Sigmoid colon (tissue), 7 donors: ENCODE data around the gene CNTN4. TPM values are rescaled to one million over a fixed set of nuclear protein-coding genes. Genes with fewer than 3 reads are reported as not detected.

Experiments used
- DNase-seq: peaks from one replicate; pipeline ENCODE4 v3.0.0-alpha.2; 2019
- H3K27ac ChIP-seq, 4 donors: fragments of 200-600 bp; sonication (generic); one replicate each; pipeline ENCODE4 v1.5.1; 2016 to 2019; ENCODE audit warnings: mild to moderate bottlenecking in 1 of 4
- H3K27me3 ChIP-seq, 3 donors: fragments of 200-600 bp; sonication (generic); one replicate each; pipeline ENCODE4 v1.5.1; 2019; ENCODE audit warnings: mild to moderate bottlenecking in 1 of 3
- H3K36me3 ChIP-seq, 4 donors: fragments of 200-600 bp; sonication (generic); one replicate each; pipeline ENCODE4 v1.5.1; 2016 to 2019
- H3K4me1 ChIP-seq, 4 donors: fragments of 200-600 bp; sonication (generic); one replicate each; pipeline ENCODE4 v1.5.1; 2017 to 2019
- H3K4me3 ChIP-seq, 4 donors: fragments of 200-600 bp; sonication (generic); one replicate each; pipeline ENCODE4 v1.5.1; 2017 to 2019; ENCODE audit warnings: mild to moderate bottlenecking in 2 of 4, moderate library complexity in 1 of 4
- H3K9me3 ChIP-seq, 4 donors: fragments of 200-600 bp in 3 of 4; sonication (generic) in 3 of 4; one replicate each; pipeline versions ENCODE4 v1.5.1 to v1.6.1; 2013 to 2019
- EP300 ChIP-seq, 4 donors: sonication (generic); formaldehyde crosslinking; IDR thresholded peaks; one replicate each; pipeline ENCODE4 v1.6.1; 2017; ENCODE audit warnings: antibody characterized with exemption in 4 of 4
- POLR2A ChIP-seq, 2 donors: fragments of 450-650 bp; IDR thresholded peaks; one replicate each; pipeline ENCODE4 v1.6.1; 2016; ENCODE audit warnings: antibody characterized with exemption in 2 of 2, mild to moderate bottlenecking in 2 of 2, moderate library complexity in 2 of 2
- POLR2AphosphoS5 ChIP-seq, 4 donors: sonication (generic); formaldehyde crosslinking; IDR thresholded peaks; one replicate each; pipeline ENCODE4 v1.6.1; 2017; ENCODE audit warnings: antibody characterized with exemption in 4 of 4
- WGBS, 2 donors: extraction: QIAGEN DNeasy Blood & Tissue Kit; methylation state at CpG; one replicate each; pipeline ENCODE4 v1.1.7; 2013; 5-methylcytosine and 5-hydroxymethylcytosine counted together
- intact Hi-C: fragments of 100-400 bp; cut with DNase I; formaldehyde crosslinking; loops from one replicate; pipeline ENCODE4 v1.15.1; 2023
- polyA plus RNA-seq, 3 donors: library from polyadenylated mRNA; stranded (reverse); fragments of 200-250 nt; gene quantifications; one replicate each; pipeline ENCODE4 v1.2.3, GENCODE V29; 2013
- total RNA-seq, 4 donors: library from RNA; depleted of rRNA; stranded (reverse); fragments of >200 nt; gene quantifications; one replicate each; pipeline ENCODE4 v1.1.0, GENCODE V29; 2016
- TF ChIP-seq, protein P1 (sequence below), 4 experiments: fragments of 450-650 bp in 3 of 4; fragments of 200-600 bp in 1 of 4; IDR thresholded peaks; one replicate each; pipeline ENCODE4 v1.5.1; 2016 to 2019; ENCODE audit warnings: antibody characterized with exemption in 4 of 4, mild to moderate bottlenecking in 3 of 4, moderate library complexity in 2 of 4
- donor health status: healthy with polysubstance abuse.
- donor health status: Bipolar disorder and iron deficiency.
- donor health status: healthy.

Gene CNTN4
- total and polyA plus RNA-seq, 7 donors, result 1.4 to 10.0 (median 7.5) TPM

DNA sequence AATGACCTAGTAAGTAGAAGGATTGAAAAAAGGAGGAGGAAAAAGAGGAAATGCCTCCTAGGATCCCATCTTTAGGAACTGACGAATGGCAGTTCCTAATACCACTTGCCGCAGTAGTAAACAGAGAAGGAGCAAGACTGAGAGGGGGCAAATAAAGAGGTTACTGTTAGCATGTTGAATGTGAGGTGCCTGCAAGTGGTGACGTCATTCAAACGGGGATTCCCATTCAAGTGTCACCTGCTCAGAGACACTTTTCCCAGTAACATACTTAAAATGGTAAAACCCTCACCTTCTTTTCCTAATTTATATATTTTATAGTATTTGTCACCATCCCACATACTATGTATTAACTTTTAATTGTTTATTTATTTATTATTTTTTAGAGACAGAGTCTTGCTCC is 832.6 kb downstream of the CNTN4 start:
- 92 to 94% methylated on average over 4 of the region's 4 CpGs for WGBS, 2 donors
- Histone ChIP-seq H3K36me3 (no peaks in the 10 kb centered on the region), H3K27me3 (no peaks in the 10 kb centered on the region), H3K9me3 (no peaks in the 10 kb centered on the region), H3K4me1 (no peaks in the 10 kb centered on the region), H3K4me3 (no peak overlapping the region), H3K27ac (no peak overlapping the region)
- intact Hi-C loops, result no loop called here
- DNase-seq, result no peak
- TF ChIP-seq EP300 (IDR thresholded peaks at IDR 0.05) (no peak), POLR2AphosphoS5 (IDR thresholded peaks at IDR 0.05) (no peak), POLR2A (IDR thresholded peaks at IDR 0.05) (no peak)
- TF ChIP-seq, protein P1, sequence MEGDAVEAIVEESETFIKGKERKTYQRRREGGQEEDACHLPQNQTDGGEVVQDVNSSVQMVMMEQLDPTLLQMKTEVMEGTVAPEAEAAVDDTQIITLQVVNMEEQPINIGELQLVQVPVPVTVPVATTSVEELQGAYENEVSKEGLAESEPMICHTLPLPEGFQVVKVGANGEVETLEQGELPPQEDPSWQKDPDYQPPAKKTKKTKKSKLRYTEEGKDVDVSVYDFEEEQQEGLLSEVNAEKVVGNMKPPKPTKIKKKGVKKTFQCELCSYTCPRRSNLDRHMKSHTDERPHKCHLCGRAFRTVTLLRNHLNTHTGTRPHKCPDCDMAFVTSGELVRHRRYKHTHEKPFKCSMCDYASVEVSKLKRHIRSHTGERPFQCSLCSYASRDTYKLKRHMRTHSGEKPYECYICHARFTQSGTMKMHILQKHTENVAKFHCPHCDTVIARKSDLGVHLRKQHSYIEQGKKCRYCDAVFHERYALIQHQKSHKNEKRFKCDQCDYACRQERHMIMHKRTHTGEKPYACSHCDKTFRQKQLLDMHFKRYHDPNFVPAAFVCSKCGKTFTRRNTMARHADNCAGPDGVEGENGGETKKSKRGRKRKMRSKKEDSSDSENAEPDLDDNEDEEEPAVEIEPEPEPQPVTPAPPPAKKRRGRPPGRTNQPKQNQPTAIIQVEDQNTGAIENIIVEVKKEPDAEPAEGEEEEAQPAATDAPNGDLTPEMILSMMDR (IDR thresholded peaks at IDR 0.05), result no peak

DNA sequence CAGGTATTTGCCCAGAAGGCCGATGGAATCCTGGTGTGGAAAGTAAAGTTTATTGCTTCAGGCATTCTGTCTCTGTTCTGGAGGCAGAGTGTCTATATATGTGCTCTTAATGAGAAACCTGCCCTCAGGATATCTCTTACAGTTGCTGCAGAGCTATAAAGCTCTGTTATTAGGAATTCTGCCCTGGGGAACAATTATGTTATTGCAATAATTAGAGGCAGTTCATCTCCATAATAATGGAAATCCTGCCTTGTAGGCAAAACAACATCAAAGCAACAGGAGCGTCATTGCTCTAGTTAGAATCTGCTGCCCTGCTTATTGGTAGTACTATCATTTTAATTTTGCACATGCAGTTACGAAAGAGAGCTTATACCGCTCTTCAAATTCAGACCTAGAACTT is 835.9 kb downstream of the CNTN4 start:
- WGBS, 2 donors, result 92 to 96% methylated on average over 4 of the region's 4 CpGs
- no peak overlapping the region for H3K27ac ChIP-seq
- H3K9me3 ChIP-seq, result no peaks in the 10 kb centered on the region
- H3K27me3 ChIP-seq, result no peaks in the 10 kb centered on the region
- TF ChIP-seq, protein P1 (IDR thresholded peaks at IDR 0.05), result no peak
- TF ChIP-seq EP300 (IDR thresholded peaks at IDR 0.05) (no peak), POLR2A (IDR thresholded peaks at IDR 0.05) (no peak), POLR2AphosphoS5 (IDR thresholded peaks at IDR 0.05) (no peak)
- no peak for DNase-seq
- no peak overlapping the region for H3K4me3 ChIP-seq
- H3K36me3 ChIP-seq, result no peaks in the 10 kb centered on the region
- H3K4me1 ChIP-seq, result no peaks in the 10 kb centered on the region
- intact Hi-C loops, result no loop called here

DNA sequence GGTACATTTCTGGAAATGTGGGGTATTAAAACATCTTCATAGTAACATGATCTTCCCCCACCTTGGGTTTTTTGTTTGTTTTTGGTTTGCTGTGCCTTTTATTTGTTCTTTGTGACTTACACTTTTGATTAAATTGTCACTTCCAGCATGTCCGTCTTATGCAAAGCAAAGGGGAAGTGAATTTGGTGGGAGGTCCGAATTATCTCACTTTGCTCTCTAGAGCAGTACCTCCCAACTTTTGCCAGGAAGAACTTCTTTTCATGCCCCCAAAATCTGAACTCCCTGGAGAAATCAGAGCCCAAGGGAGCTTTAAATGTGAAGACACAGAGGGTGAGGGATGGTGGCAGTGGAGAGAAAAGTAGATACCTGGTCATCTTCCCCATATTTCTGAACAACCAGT is 838.4 kb downstream of the CNTN4 start:
- no peak for DNase-seq
- intact Hi-C loops, result no loop called here
- Histone ChIP-seq H3K4me1 (no peaks in the 10 kb centered on the region), H3K27ac (no peak overlapping the region), H3K4me3 (no peak overlapping the region), H3K27me3 (no peaks in the 10 kb centered on the region), H3K9me3 (no peaks in the 10 kb centered on the region), H3K36me3 (no peaks in the 10 kb centered on the region)
- WGBS, 2 donors, result 67 to 85% methylated on average over 2 of the region's 2 CpGs
- TF ChIP-seq POLR2AphosphoS5 (IDR thresholded peaks at IDR 0.05) (no peak), POLR2A (IDR thresholded peaks at IDR 0.05) (no peak), EP300 (IDR thresholded peaks at IDR 0.05) (no peak)
- TF ChIP-seq, protein P1 (IDR thresholded peaks at IDR 0.05), result no peak

DNA sequence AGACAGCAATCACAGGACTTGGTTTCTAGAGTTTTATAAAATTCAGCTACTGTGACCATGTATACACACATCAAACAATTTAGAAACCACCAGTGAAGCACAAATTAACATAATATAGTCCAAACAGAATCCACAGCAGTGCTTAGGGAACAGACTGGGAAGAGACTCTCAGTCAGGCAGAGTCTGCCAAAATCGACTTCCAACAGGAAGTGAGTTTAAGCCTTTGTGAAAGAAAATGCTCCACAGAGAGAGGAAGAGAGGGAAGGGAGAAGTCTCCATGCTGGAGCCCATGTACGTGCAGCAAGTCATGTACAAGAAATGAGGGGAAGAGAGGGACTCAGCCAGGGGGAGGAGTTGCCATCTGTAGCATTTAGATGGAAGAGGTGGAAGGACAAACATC is 838.9 kb downstream of the CNTN4 start:
- TF ChIP-seq EP300 (IDR thresholded peaks at IDR 0.05), result no peak
- no peak for TF ChIP-seq POLR2A (IDR thresholded peaks at IDR 0.05)
- TF ChIP-seq, protein P1 (IDR thresholded peaks at IDR 0.05), result no peak
- TF ChIP-seq POLR2AphosphoS5 (IDR thresholded peaks at IDR 0.05), result no peak
- Histone ChIP-seq H3K9me3 (no peaks in the 10 kb centered on the region), H3K4me3 (no peak overlapping the region), H3K36me3 (no peaks in the 10 kb centered on the region), H3K4me1 (no peaks in the 10 kb centered on the region), H3K27ac (no peak overlapping the region), H3K27me3 (no peaks in the 10 kb centered on the region)
- intact Hi-C loops, result no loop called here
- DNase-seq, result no peak
- 49 to 66% methylated on average over 2 of the region's 2 CpGs for WGBS, 2 donors

DNA sequence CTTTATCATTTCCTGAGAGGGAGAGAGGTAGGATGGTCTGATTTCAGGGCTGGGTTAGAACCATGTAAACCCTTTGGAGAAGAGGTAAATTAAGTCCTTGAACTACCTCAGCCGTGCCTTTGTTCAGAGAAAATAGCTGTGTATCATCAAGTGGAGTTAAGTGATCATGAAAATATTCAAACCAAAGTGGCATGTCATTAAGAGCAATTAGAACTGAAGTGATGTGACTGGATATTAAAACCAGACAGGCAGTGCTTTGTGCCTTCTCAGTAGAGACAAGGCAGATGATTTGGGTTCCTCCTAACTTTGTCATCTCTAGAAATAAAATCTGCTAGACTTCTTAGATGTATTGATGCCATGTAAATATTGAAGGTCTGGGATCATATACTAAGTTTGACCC is 840.0 kb downstream of the CNTN4 start:
- Histone ChIP-seq H3K9me3 (no peaks in the 10 kb centered on the region), H3K27ac (no peak overlapping the region), H3K4me3 (no peak overlapping the region), H3K4me1 (no peaks in the 10 kb centered on the region), H3K27me3 (no peaks in the 10 kb centered on the region), H3K36me3 (no peaks in the 10 kb centered on the region)
- intact Hi-C loops, result no loop called here
- WGBS, 2 donors, result 83 to 94% methylated on average over 1 of the region's 1 CpG
- TF ChIP-seq POLR2A (IDR thresholded peaks at IDR 0.05), result no peak
- TF ChIP-seq POLR2AphosphoS5 (IDR thresholded peaks at IDR 0.05), result no peak
- no peak for TF ChIP-seq EP300 (IDR thresholded peaks at IDR 0.05)
- TF ChIP-seq, protein P1 (IDR thresholded peaks at IDR 0.05), result no peak
- no peak for DNase-seq
